IPS-NIHi7 (cell line): ENCODE measurements around the gene GNAI2.
"Not testable (repeated sequence)": the region's sequence is repeated elsewhere in the genome, so short reads cannot be mapped to it uniquely, and the experiment has no call there.

ENCODE experiments used
- DNase-seq: peaks from one replicate; pipeline ENCODE4 v3.0.0; 2012; ENCODE audit warnings: mixed read lengths; ENCODE audit errors: extremely low spot score

GNAI2 gene

DNA sequence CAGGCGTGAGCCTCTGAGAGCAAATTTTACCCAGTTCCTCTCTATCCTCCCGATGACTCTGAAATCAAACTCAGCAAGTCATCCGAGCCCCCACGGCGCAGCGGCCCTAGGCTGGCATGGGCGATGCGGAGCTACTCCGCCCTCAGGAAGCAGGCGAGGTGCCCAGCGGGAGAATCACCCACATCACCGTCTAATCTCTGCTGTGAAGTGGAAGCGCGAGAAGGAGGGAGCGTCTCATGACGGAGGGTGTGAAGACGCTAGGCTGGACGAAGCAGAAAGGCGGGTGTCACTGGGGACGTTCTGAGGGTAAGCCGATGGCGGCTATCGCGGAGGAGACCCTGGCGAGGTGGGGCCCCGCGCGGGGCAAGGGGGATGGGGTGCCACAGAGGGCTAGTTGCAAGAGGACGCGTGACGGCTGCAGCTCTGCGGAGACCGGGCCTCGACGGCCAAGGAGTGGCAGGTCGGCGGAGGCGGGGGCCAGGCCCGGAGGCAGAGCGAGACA, 9.1 kb upstream of the GNAI2 start:
- DNase-seq: no peak

GRCh38 chr3:50227390-50228183, 8.4 kb upstream of the GNAI2 start:
- DNase-seq: peak; percentile 89

- DNase-seq: not testable (repeated sequence)
Measured at GRCh38 chr3:50228184-50228763, 7.7 kb upstream of the GNAI2 start.

- no peak for DNase-seq
Measured at GRCh38 chr3:50229490-50229889, 6.5 kb upstream of the GNAI2 start.

- no peak for DNase-seq
Measured at GRCh38 chr3:50230104-50230793, 5.8 kb upstream of the GNAI2 start.

DNA sequence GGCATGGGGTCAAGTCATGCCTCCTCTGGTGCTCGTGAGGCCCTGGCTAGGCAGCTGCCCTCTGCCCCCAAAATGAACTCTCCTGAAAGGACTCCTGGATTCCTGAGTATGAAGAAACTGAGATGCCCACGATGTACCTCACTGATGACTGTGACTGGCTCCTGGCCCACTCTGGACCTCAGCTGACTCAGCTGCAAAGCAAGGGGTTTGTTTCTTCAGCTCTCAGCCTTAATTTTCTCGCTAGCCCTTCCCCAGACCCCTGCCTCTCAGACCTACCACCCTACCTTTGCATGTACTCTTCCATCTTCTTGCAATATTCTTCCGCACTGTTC, 5.2 kb upstream of the GNAI2 start:
- no peak for DNase-seq

DNA sequence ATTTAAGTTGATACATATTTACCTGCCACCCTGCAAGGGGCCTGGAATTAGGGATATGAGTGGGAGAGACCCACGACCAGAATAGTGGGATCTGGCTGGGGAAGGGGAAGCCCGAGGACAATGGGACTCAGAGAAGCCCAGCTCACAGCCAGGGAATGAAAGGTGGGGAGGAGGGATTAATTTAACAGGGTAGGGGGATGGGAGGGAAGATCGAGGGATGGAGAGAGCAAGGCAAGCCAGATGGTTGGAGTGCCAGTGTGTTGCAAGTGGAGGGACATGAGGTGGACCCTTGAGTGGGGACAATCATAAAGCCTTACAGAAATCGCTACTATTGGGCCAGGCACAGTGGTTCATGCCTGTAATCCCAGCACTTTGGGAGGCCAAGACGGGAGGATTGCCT, 4.4 kb upstream of the GNAI2 start:
- no peak for DNase-seq

DNA sequence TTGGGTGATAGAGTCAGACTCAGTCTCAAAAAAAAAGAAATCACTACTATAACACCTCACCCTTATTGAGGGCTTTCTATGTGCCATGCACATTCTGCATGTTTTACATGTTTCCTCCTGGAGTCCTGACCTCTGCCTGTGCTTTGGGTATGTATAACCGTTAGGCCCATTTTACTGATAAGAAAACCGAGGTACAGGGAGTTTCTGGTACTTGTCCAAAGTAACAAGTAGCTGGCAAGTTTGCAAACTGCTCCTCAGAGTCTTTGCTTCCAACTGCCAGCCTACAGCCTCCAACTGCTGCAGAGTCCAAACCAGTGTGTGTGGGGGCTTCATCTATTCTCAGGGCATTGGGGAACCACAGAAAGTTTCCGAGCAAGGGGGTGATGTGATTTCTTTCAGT, 3.7 kb upstream of the GNAI2 start:
- DNase-seq: no peak

GRCh38 chr3:50233176-50233575, 2.8 kb upstream of the GNAI2 start:
- no peak for DNase-seq

- DNase-seq: no peak
Measured at GRCh38 chr3:50236484-50237132, 604 bp downstream of the GNAI2 start.

DNA sequence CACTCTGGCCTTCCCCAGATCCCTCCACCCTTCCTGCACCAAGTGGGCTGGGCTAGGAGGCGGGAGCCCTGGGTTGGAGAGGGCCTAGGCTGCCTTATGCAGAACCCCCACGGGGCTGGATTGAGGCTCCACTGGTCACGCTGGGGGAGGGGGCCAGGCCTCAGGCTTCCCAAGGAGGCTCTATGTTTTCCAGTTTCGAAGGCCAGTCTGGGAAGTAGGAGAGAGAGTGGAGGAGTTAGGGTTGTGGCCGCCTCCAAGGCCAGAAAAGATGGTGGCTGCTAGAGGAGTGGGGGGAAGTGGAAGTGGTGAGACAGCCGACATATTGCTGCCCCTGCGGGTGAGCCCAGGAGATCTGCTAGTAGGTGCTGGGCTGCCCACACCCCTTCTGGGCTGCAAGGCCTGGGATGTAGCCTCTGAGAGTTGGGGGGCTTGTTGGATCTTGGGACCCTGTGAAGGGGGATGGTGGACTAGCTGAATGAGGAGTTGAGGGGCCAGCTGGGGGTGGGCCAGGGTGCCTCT, 1.2 kb downstream of the GNAI2 start:
- DNase-seq: no peak

DNA sequence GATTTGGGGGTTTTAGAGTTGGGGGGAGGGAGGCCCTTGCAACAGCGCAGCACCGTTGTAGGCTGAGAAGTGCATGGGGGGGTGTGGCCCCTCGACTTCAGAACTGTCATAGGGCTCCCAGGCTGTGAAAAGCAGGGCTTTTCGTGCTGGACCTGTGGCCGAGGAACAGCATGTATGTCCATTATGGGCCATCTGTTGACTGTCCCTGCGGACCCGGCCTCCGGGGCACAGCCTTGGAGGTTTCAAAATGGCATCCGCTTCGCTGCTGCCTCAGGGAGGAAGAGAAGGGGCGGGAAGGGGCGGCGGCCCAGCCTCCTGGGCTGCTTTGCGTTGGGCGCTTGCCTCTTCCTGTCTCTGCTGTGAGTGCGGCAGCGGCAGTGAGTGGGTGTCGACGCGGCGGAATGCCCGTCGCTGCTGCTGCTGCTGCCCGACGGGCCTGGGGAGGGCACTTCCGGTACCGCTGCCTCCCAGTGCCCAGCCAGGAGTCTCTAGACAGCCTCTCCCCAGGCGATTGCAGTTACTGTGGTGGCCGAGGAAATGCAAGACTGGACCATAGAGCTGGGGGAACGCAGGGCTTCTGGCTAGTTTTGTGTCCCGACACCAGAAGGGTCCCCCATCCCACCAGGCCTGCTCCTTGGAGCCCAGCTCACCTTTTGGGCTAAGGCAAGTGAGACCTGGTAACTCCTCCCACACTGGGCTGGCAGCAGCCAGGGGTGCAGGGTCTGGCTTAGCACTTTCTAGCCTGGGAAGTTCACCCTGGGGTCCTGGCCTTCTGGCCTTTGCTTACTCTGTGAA, 1.9 kb downstream of the GNAI2 start:
- peak; percentile 68 for DNase-seq

- no peak for DNase-seq
Measured at GRCh38 chr3:50238549-50239026, 2.6 kb downstream of the GNAI2 start.

DNA sequence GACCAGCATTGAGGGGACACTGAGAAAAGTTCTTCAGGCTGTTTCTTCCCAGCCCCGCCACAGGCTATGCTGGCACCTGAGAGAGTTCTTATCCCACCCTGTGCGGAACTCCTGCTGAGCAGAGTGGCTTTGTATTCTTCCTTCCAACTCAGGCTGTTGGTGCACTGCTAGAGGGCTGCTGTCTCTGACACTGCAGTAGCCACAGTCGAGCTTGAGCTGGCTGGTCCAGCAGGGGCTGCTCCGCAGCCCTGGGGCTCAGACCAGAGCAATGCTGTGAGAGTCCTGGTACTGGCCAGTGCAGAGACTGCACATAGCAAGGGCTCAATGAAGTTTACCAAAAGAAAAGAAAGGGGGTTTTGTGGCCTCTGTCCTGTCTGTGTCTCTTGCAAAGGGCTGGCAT, 3.6 kb downstream of the GNAI2 start:
- DNase-seq: no peak

GRCh38 chr3:50241163-50241562, 5.2 kb downstream of the GNAI2 start:
- DNase-seq: peak; percentile 73

- no peak for DNase-seq
Measured at GRCh38 chr3:50241713-50242380, 5.8 kb downstream of the GNAI2 start.

- no peak for DNase-seq
Measured at GRCh38 chr3:50242381-50242770, 6.4 kb downstream of the GNAI2 start.

DNA sequence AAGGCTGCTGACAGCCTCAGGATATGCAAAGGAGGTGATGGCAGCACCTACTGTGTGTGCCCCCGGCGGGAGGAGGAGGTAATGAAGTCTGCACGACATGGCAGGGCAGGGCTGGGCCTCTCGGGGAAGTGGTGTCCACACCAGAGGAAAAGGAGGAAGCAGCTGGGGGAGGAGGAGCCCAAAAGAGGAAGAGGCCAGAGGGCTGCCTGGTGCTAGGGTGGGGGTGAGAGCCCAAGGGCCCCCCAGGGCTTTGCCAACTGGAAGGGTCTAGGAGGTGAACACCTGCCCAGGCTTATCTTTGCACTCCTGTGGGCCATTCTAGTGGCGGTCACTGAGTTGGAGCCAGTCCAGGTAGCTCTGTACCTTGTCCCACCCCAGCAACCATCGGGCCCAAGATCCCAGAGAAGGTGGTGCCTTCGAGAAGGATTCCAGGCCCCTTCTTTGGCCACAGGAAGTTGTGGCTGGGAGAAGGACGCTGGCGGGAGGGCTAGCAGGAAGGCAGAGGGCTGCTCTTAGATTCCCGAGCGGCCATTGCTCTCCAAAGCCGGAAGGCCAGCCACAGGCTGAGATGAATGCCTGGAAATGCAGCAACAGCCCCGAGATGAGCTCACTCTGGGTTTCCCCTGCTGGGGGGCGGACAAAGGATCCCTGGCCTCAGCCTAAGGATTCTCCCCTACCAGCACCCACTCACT, 7.0 kb downstream of the GNAI2 start:
- DNase-seq: no peak

- no peak for DNase-seq
Measured at GRCh38 chr3:50243543-50243895, 7.5 kb downstream of the GNAI2 start.

DNA sequence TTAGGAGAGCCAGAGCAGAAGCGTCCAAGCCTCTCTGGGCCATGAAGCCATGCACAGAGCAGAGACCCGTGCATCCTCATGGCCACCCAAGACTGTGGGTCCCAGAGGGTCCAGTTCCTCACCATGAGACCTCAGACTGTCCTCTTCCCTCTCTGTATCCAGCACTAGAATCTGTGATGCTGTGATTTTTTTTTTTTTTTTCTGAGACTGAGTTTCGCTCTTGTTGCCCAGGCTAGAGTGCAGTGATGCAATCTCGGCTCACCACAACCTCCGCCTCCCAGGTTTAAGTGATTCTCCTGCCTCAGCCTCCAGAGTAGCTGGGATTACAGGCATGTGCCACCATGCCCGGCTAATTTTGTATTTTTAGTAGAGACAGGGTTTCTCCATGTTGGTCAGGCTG, 8.8 kb downstream of the GNAI2 start:
- DNase-seq: not testable (repeated sequence)
